Measurements from ENCODE around the gene COL6A2. TPM values are rescaled to one million over a fixed set of nuclear protein-coding genes. Genes with fewer than 3 reads are reported as not detected.

COL6A2 gene
- total and polyA plus RNA-seq, 2 of the 4 experiments (the other 2 are of a cell fraction) = 208 to 1,065 TPM

Small RNAs within 50 kb of the gene (microRNA-seq; reads per million reads assigned to microRNA genes)
- gene PSMA6P3 (ENCODE audit: insufficient read depth, insufficient read length) = not detected

Small RNAs within 50 kb of the gene (small RNA-seq; reads per million reads assigned to genes)
- 0 reads per million in 5 experiments for gene PSMA6P3

Other genes starting within 250 kb of the COL6A2 start
- 173 and 186 TPM in 2 replicates for gene COL6A1, start 116.3 kb upstream of the COL6A2 start, total RNA-seq (2012; rRNA removed)
- gene COL6A1, start 116.3 kb upstream of the COL6A2 start, polyA plus RNA-seq (2012; rRNA removed) = 1,556 and 1,578 TPM in 2 replicates
- gene FTCD, start 57.5 kb downstream of the COL6A2 start, total RNA-seq (2012; rRNA removed) = not detected in 2 replicates
- gene FTCD, start 57.5 kb downstream of the COL6A2 start, polyA plus RNA-seq (2012; rRNA removed) = 0.19 and 0.55 TPM in 2 replicates
- gene SPATC1L, start 86.3 kb downstream of the COL6A2 start, total RNA-seq (2012; rRNA removed) = 3.1 and 3.8 TPM in 2 replicates
- gene SPATC1L, start 86.3 kb downstream of the COL6A2 start, polyA plus RNA-seq (2012; rRNA removed) = 17.2 and 23.4 TPM in 2 replicates
- gene LSS, start 130.7 kb downstream of the COL6A2 start, total RNA-seq (2012; rRNA removed) = 35.3 and 43.4 TPM in 2 replicates
- 58.1 and 62.8 TPM in 2 replicates for gene LSS, start 130.7 kb downstream of the COL6A2 start, polyA plus RNA-seq (2012; rRNA removed)
- gene MCM3AP, start 187.5 kb downstream of the COL6A2 start, total RNA-seq (2012; rRNA removed) = 63.1 and 67.5 TPM in 2 replicates
- 40.3 and 46.5 TPM in 2 replicates for gene MCM3AP, start 187.5 kb downstream of the COL6A2 start, polyA plus RNA-seq (2012; rRNA removed)
- gene YBEY, start 188.2 kb downstream of the COL6A2 start, total RNA-seq (2012; rRNA removed) = 5.9 and 7.8 TPM in 2 replicates
- gene YBEY, start 188.2 kb downstream of the COL6A2 start, polyA plus RNA-seq (2012; rRNA removed) = 22.1 and 26.2 TPM in 2 replicates
- 2.5 and 2.7 TPM in 2 replicates for gene C21orf58, start 225.8 kb downstream of the COL6A2 start, total RNA-seq (2012; rRNA removed)
- gene C21orf58, start 225.8 kb downstream of the COL6A2 start, polyA plus RNA-seq (2012; rRNA removed) = 5.3 and 6.2 TPM in 2 replicates
- 10.0 and 14.2 TPM in 2 replicates for gene PCNT, start 226.0 kb downstream of the COL6A2 start, total RNA-seq (2012; rRNA removed)
- gene PCNT, start 226.0 kb downstream of the COL6A2 start, polyA plus RNA-seq (2012; rRNA removed) = 19.4 and 19.5 TPM in 2 replicates